Activated CD4-positive, alpha-beta memory T cell treated with anti-CD3 and anti-CD28 coated beads for 36 hours (primary cell): ENCODE measurements around the gene ITGA3. TPM values are rescaled to one million over a fixed set of nuclear protein-coding genes. Genes with fewer than 3 reads are reported as not detected.

Source experiments
- CTCF ChIA-PET: fragments of 350-600 bp; sonication (Branson Sonifier 250); formaldehyde crosslinking; loops from one replicate; lab custom pipeline; 2021; ENCODE audit warnings: antibody characterized with exemption, inconsistent platforms; lab: Charles Lee
- POLR2A ChIA-PET: fragments of 350-600 bp; sonication (Branson Sonifier 250); formaldehyde crosslinking; loops from one replicate; lab custom pipeline; 2021; ENCODE audit warnings: antibody characterized with exemption; lab: Charles Lee
- DNase-seq: peaks from one replicate; pipeline ENCODE4 v3.0.0-alpha.2; 2020
- H3K27ac Mint-ChIP-seq: one replicate; pipeline ENCODE4 v1.8.0; 2021; ENCODE audit warnings: mixed read lengths
- H3K27me3 Mint-ChIP-seq: one replicate; pipeline ENCODE4 v1.8.0; 2021; ENCODE audit warnings: mixed read lengths
- H3K36me3 Mint-ChIP-seq: one replicate; pipeline ENCODE4 v1.8.0; 2021; ENCODE audit warnings: mixed read lengths
- H3K4me1 Mint-ChIP-seq: one replicate; pipeline ENCODE4 v1.8.0; 2021; ENCODE audit warnings: low read depth, mixed read lengths
- H3K4me3 Mint-ChIP-seq: one replicate; pipeline ENCODE4 v1.8.0; 2021; ENCODE audit warnings: mild to moderate bottlenecking, mixed read lengths
- H3K9me3 Mint-ChIP-seq: one replicate; pipeline ENCODE4 v1.8.0; 2021; ENCODE audit warnings: mixed read lengths
- intact Hi-C: fragments of 100-400 bp; cut with micrococcal nuclease; formaldehyde crosslinking; loops from one replicate; pipeline ENCODE4 v1.15.1; 2023
- total RNA-seq, 2 experiments: library from RNA; stranded (reverse); gene quantifications; one replicate each; pipeline ENCODE4 v1.2.3, GENCODE V29; 2021

ITGA3 gene
- total RNA-seq, 2 experiments from 2014 or later = 15.8 to 17.6 TPM

DNA sequence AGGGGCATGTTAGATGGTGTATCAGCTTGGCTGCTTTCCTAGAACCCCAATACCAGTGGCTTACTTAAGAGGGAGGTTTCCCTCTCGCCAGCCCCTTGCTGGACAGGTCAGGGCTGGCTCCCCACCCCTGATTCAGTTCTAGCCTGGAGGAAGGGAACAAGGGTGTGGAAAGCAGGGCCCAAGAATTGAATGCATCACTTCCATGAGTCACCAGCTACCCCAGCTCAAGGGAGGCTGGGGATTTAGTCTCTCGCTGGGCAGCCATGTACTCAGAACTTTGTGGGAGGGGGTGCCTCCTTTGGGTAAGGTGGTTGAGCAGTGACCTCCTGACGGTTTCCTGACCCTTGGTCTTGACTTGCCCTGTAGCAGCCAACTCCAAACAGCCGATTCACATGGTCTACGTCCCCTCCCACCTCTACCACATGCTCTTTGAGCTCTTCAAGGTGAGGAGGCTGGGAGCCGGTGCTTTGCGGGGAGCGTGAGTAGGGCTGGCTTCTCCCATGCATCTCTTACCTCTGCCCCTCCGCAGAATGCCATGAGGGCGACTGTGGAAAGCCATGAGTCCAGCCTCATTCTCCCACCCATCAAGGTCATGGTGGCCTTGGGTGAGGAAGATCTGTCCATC is 52.0 kb downstream of the ITGA3 start:
- Mint-ChIP-seq H3K27me3 (no peaks in the 10 kb centered on the region), H3K4me1 (no peaks in the 10 kb centered on the region), H3K9me3 (no peaks in the 10 kb centered on the region), H3K27ac (no peak overlapping the region), H3K36me3 (no peaks in the 10 kb centered on the region), H3K4me3 (no peak overlapping the region)
- no peak for DNase-seq
- ChIA-PET POLR2A (no interaction called here), CTCF (interaction anchor here (0.9 to 1.8 kb wide), 3 partner anchors 9 to 38 kb away, joined by 4 to 10 read pairs (median 6); no protein-coding TSS in a partner anchor)
- intact Hi-C loops = no loop called here

DNA sequence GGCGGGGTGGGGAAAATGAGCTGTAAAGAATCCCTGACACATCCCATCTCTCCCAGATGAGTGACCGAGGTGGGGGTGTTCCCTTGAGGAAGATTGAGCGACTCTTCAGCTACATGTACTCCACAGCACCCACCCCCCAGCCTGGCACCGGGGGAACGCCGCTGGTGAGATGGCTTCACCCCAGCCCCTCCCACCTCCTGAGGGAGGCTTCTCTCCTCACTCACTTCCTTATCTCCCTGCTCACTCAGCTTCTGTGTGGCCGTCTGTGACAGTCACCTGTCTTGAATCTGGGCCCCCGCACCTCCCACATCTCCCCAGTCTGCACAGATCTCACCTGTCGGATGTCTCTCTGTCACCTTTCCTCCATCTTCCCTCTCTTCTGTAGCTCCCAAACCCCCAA is 52.6 kb downstream of the ITGA3 start:
- H3K4me1 Mint-ChIP-seq = no peaks in the 10 kb centered on the region
- CTCF ChIA-PET = interaction anchor here (0.7 to 1.8 kb wide), 4 partner anchors 8 to 38 kb away, joined by 3 to 10 read pairs (median 4); no protein-coding TSS in a partner anchor
- no peaks in the 10 kb centered on the region for H3K9me3 Mint-ChIP-seq
- H3K27me3 Mint-ChIP-seq = no peaks in the 10 kb centered on the region
- H3K4me3 Mint-ChIP-seq = no peak overlapping the region
- no peaks in the 10 kb centered on the region for H3K36me3 Mint-ChIP-seq
- POLR2A ChIA-PET = no interaction called here
- intact Hi-C loops = no loop called here
- no peak overlapping the region for H3K27ac Mint-ChIP-seq
- no peak for DNase-seq

- intact Hi-C loops = no loop called here
- H3K27ac Mint-ChIP-seq = no peak overlapping the region
- DNase-seq = no peak
- H3K4me3 Mint-ChIP-seq = no peak overlapping the region
- no peaks in the 10 kb centered on the region for H3K9me3 Mint-ChIP-seq
- H3K36me3 Mint-ChIP-seq = no peaks in the 10 kb centered on the region
- POLR2A ChIA-PET = no interaction called here
- no peaks in the 10 kb centered on the region for H3K27me3 Mint-ChIP-seq
- CTCF ChIA-PET = interaction anchor here (0.7 to 1.8 kb wide), 3 partner anchors 15 to 37 kb away, joined by 3 to 10 read pairs (median 4); no protein-coding TSS in a partner anchor
- H3K4me1 Mint-ChIP-seq = no peaks in the 10 kb centered on the region
These were observed 53.3 kb downstream of the ITGA3 start for GRCh38 chr17:50109207-50109606.

DNA sequence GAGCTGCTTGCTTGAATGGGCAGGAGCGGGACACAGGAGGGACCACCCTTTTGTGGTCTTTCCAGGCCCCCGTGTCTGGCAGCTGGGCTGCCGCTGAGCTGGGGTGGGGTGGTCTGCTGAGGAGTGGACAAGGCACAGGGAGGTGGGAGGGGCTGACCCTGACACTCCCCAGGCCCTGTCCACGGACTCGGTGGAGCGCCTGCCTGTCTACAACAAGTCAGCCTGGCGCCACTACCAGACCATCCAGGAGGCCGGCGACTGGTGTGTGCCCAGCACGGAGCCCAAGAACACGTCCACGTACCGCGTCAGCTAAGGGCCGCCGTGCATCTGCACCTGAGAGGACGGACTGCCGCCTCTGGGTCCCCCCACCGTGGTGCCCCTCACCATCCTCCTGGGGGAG is 53.9 kb downstream of the ITGA3 start:
- CTCF ChIA-PET = interaction anchor here (1.7 to 1.8 kb wide), 2 partner anchors 16 to 36 kb away, joined by 4 to 10 read pairs; no protein-coding TSS in a partner anchor
- H3K4me3 Mint-ChIP-seq = no peak overlapping the region
- H3K27ac Mint-ChIP-seq = no peak overlapping the region
- no peaks in the 10 kb centered on the region for H3K36me3 Mint-ChIP-seq
- no peaks in the 10 kb centered on the region for H3K9me3 Mint-ChIP-seq
- no peak for DNase-seq
- POLR2A ChIA-PET = no interaction called here
- intact Hi-C loops = no loop called here
- H3K27me3 Mint-ChIP-seq = peaks cover under 1% of the 10 kb centered on the region
- no peaks in the 10 kb centered on the region for H3K4me1 Mint-ChIP-seq

DNA sequence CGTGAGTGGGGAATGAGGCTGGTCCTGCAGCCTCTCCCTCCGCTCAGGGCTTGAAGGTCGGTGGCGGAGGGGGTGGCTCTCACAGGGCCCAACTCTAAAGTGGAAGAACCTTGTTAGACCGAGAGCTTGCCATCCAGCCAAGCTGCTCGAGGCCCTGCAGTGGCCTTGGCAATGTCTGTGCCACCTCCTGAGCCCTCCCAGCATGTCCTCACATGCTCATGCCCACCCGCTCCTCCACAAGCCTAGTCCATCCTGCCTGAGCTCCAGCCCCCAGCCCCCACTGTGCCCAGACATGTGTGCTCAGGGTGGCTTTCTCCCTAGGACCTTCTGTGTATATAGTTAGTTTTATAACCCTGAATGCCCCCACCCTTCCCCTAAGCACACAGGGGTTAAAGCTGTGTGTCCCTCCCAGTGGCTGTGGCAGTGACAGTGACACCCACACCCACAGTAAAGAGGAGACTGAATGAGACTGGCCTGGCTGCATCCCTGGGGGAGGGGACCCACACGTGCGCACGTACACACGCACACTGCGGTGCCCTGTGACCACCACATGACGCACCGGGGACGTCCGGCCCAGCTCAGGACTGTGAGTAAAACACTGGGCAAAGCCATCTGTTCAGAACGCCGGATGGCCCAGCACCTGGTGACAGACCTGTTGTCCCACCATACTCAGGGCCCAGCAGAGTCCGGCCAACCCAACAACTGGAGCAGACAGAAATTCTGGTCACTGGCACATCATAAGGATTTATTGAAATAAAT is 54.9 kb downstream of the ITGA3 start:
- intact Hi-C loops = no loop called here
- Mint-ChIP-seq H3K27ac (no peak overlapping the region), H3K9me3 (no peaks in the 10 kb centered on the region), H3K4me3 (no peak overlapping the region), H3K27me3 (peaks cover 8% of the 10 kb centered on the region), H3K36me3 (no peaks in the 10 kb centered on the region), H3K4me1 (peaks cover 3% of the 10 kb centered on the region)
- ChIA-PET CTCF (interaction anchor here (1.6 to 3.0 kb wide), 2 partner anchors 9 to 17 kb away, joined by 5 to 14 read pairs; partner anchors contain the start of gene PDK2), POLR2A (no interaction called here)
- no peak for DNase-seq

- Mint-ChIP-seq H3K4me1 (peaks cover 7% of the 10 kb centered on the region), H3K36me3 (no peaks in the 10 kb centered on the region), H3K27ac (no peak overlapping the region), H3K27me3 (peaks cover 13% of the 10 kb centered on the region), H3K4me3 (no peak overlapping the region), H3K9me3 (no peaks in the 10 kb centered on the region)
- ChIA-PET CTCF (interaction anchor here (0.9 to 3.0 kb wide), 4 partner anchors 8 to 49 kb away, joined by 3 to 14 read pairs (median 4); partner anchors contain the start of gene PDK2), POLR2A (no interaction called here)
- intact Hi-C loops = no loop called here
- DNase-seq = no peak
These were observed 56.1 kb downstream of the ITGA3 start for GRCh38 chr17:50111673-50112655.

- no peak overlapping the region for H3K27ac Mint-ChIP-seq
- CTCF ChIA-PET = interaction anchor here (1.0 to 3.0 kb wide), 2 partner anchors 19 to 49 kb away, joined by 3 to 14 read pairs; partner anchors contain the start of gene PDK2
- peaks cover 16% of the 10 kb centered on the region for H3K27me3 Mint-ChIP-seq
- intact Hi-C loops = no loop called here
- H3K36me3 Mint-ChIP-seq = no peaks in the 10 kb centered on the region
- H3K4me3 Mint-ChIP-seq = no peak overlapping the region
- H3K4me1 Mint-ChIP-seq = peaks cover 10% of the 10 kb centered on the region
- no peak for DNase-seq
- H3K9me3 Mint-ChIP-seq = no peaks in the 10 kb centered on the region
- POLR2A ChIA-PET = no interaction called here
These were observed 56.8 kb downstream of the ITGA3 start for GRCh38 chr17:50112694-50113093.

DNA sequence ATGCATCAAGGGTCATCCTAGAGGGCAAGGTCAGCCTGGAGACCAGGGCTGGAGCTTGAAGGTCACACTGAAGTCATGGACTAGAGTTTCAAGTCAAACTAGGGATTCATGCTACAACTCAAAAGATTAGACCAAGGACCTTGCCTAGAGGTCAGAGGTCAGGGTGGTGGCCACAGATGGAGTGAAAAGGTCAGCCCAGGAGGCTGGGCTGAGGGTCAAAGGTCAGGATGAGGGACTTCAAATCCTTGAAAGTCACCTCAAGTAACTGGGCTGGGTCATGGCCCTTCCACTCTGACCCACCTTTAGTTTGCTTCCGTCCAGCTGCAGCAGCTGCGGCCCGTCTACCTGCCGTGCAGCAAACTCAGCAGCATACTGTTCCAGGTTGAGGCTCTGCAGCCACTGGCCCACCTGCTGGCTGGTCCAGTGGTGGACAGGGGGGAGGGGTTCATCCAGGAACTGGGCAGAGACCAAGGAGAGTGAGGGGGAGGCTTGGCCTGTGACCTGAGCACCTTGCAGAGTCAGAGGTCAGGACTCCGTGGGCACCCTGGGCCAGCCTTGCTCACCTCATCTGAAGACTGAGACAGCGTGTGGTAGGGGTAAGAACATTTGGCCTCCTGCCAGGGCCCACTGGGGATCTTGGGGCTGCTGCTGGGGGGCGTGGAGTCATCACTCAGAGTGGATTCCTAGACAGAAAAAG is 57.9 kb downstream of the ITGA3 start:
- H3K27me3 Mint-ChIP-seq = peaks cover 19% of the 10 kb centered on the region
- no peaks in the 10 kb centered on the region for H3K9me3 Mint-ChIP-seq
- POLR2A ChIA-PET = no interaction called here
- DNase-seq = no peak
- H3K4me1 Mint-ChIP-seq = peaks cover 10% of the 10 kb centered on the region
- CTCF ChIA-PET = interaction anchor here (0.6 to 3.0 kb wide), 12 partner anchors 12 to 203 kb away, joined by 3 to 17 read pairs (median 6); partner anchors contain the start of gene PDK2
- intact Hi-C loops = loop anchor here (2.0 kb wide), 1 partner anchor 47 kb away; no protein-coding TSS in a partner anchor
- no peak overlapping the region for H3K4me3 Mint-ChIP-seq
- no peaks in the 10 kb centered on the region for H3K36me3 Mint-ChIP-seq
- no peak overlapping the region for H3K27ac Mint-ChIP-seq

- H3K27ac Mint-ChIP-seq = no peak overlapping the region
- H3K36me3 Mint-ChIP-seq = no peaks in the 10 kb centered on the region
- H3K4me1 Mint-ChIP-seq = peaks cover 10% of the 10 kb centered on the region
- CTCF ChIA-PET = interaction anchor here (0.6 to 2.2 kb wide), 25 partner anchors 9 to 328 kb away, joined by 3 to 17 read pairs (median 4); partner anchors contain the start of gene LRRC59
- intact Hi-C loops = loop anchor here (2.0 kb wide), 1 partner anchor 46 kb away; no protein-coding TSS in a partner anchor
- POLR2A ChIA-PET = no interaction called here
- H3K4me3 Mint-ChIP-seq = no peak overlapping the region
- H3K9me3 Mint-ChIP-seq = no peaks in the 10 kb centered on the region
- DNase-seq = no peak
- peaks cover 20% of the 10 kb centered on the region for H3K27me3 Mint-ChIP-seq
These were observed 58.5 kb downstream of the ITGA3 start for GRCh38 chr17:50114401-50114800.

- no peaks in the 10 kb centered on the region for H3K36me3 Mint-ChIP-seq
- ChIA-PET CTCF (interaction anchor here (0.6 to 2.2 kb wide), 26 partner anchors 9 to 328 kb away, joined by 3 to 17 read pairs (median 4); partner anchors contain the start of gene LRRC59), POLR2A (no interaction called here)
- peaks cover 24% of the 10 kb centered on the region for H3K27me3 Mint-ChIP-seq
- peaks cover 10% of the 10 kb centered on the region for H3K4me1 Mint-ChIP-seq
- H3K27ac Mint-ChIP-seq = no peak overlapping the region
- DNase-seq = peak; percentile 53
- H3K4me3 Mint-ChIP-seq = no peak overlapping the region
- H3K9me3 Mint-ChIP-seq = no peaks in the 10 kb centered on the region
- intact Hi-C loops = loop anchor here (1.0 to 2.0 kb wide), 2 partner anchors 46 to 83 kb away; no protein-coding TSS in a partner anchor
These were observed 59.0 kb downstream of the ITGA3 start for GRCh38 chr17:50114849-50115357.
